ENCODE data around the gene KCTD10. TPM values are rescaled to one million over a fixed set of nuclear protein-coding genes. Genes with fewer than 3 reads are reported as not detected.
A peak's percentile ranks its signal among the peaks of the same experiment; 100 is the strongest.
"Not testable (repeated sequence)": the region's sequence is repeated elsewhere in the genome, so short reads cannot be mapped to it uniquely, and the experiment has no call there.

Gene KCTD10
- total RNA-seq, 4 donors from 2014 or later: 38.2 to 88.4 (median 63.6) TPM

DNA sequence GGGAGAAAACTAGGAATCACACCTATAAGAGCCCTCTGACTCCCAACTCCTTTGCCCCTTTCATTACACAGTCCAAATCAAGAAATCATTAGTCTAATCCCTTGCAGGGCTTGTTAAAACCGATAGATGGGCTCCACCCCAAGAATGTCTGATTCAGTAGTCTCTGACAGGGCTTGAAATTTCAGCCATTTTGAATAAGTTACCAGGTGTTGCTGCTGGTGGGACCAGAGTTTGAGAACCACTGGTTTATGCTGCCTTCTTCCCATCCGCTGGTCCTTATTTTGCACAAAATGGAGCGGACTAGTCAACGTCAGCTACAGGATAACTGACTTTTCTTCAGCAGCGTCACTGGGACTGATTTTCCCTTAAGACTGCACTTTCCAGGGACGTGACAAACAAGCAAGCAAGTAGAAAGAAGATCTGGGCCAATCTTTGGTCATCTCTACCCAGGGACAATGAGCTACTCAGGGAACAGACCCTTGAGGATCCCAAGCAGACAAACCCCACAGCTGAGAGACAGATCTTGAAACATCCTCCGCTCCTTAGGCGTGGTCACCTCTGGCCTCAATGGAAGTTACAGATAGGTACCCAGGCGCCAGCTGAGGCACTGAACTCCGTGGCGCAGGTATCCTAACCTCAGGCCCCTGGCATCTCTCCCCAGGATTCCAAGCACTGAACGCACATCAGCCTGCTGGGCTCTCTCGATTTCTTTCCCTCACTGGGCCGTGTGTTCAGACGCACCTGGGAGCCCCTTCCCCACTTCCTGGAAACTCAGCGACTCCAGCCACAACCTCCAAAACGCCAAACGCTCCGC lies 900 bp downstream of the KCTD10 start:
- TF ChIP-seq, protein P1, sequence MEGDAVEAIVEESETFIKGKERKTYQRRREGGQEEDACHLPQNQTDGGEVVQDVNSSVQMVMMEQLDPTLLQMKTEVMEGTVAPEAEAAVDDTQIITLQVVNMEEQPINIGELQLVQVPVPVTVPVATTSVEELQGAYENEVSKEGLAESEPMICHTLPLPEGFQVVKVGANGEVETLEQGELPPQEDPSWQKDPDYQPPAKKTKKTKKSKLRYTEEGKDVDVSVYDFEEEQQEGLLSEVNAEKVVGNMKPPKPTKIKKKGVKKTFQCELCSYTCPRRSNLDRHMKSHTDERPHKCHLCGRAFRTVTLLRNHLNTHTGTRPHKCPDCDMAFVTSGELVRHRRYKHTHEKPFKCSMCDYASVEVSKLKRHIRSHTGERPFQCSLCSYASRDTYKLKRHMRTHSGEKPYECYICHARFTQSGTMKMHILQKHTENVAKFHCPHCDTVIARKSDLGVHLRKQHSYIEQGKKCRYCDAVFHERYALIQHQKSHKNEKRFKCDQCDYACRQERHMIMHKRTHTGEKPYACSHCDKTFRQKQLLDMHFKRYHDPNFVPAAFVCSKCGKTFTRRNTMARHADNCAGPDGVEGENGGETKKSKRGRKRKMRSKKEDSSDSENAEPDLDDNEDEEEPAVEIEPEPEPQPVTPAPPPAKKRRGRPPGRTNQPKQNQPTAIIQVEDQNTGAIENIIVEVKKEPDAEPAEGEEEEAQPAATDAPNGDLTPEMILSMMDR (IDR thresholded peaks at IDR 0.05): no peak
- TF ChIP-seq POLR2A (IDR thresholded peaks at IDR 0.05): no peak
- H3K36me3 ChIP-seq: no peaks in the 10 kb centered on the region
- peak overlapping the region; percentile 98 for H3K27ac ChIP-seq
- no peaks in the 10 kb centered on the region for H3K9me3 ChIP-seq
- peak overlapping the region; percentile 88 to 98 for H3K4me3 ChIP-seq
- no peak for DNase-seq
- peaks cover 10 to 21% of the 10 kb centered on the region in 2 donors for H3K4me1 ChIP-seq
- no peaks in the 10 kb centered on the region for H3K27me3 ChIP-seq
- intact Hi-C loops (cut with DNase I; ENCODE audit: low total_unique reads): no loop called here

DNA sequence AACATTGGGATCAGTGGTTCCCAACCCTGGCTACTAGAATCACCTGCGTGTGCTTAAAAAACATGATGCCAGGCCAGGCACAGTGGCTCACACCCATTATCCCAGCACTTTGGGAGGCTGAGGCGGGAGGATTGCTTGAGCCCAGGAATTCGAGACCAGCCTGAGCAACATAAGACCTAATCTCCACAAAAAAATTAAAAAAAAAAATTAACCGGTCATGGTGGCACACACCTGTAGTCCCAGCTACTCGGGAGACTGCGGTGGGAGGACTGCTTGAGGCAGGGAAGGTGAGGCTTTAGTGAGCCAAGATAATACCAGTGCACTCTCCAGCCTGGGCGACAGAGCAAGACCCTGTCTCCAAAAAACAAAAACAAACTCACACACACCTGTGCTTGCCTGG lies 2.0 kb downstream of the KCTD10 start:
- intact Hi-C loops (cut with DNase I; ENCODE audit: low total_unique reads): no loop called here
- H3K4me3 ChIP-seq: no peak overlapping the region
- no peak overlapping the region for H3K27ac ChIP-seq
- TF ChIP-seq, protein P1 (IDR thresholded peaks at IDR 0.05): no peak
- no peak for TF ChIP-seq POLR2A (IDR thresholded peaks at IDR 0.05)
- H3K27me3 ChIP-seq: no peaks in the 10 kb centered on the region
- no peaks in the 10 kb centered on the region for H3K9me3 ChIP-seq
- peaks cover 10 to 21% of the 10 kb centered on the region in 2 donors for H3K4me1 ChIP-seq
- no peaks in the 10 kb centered on the region for H3K36me3 ChIP-seq
- no peak for DNase-seq

DNA sequence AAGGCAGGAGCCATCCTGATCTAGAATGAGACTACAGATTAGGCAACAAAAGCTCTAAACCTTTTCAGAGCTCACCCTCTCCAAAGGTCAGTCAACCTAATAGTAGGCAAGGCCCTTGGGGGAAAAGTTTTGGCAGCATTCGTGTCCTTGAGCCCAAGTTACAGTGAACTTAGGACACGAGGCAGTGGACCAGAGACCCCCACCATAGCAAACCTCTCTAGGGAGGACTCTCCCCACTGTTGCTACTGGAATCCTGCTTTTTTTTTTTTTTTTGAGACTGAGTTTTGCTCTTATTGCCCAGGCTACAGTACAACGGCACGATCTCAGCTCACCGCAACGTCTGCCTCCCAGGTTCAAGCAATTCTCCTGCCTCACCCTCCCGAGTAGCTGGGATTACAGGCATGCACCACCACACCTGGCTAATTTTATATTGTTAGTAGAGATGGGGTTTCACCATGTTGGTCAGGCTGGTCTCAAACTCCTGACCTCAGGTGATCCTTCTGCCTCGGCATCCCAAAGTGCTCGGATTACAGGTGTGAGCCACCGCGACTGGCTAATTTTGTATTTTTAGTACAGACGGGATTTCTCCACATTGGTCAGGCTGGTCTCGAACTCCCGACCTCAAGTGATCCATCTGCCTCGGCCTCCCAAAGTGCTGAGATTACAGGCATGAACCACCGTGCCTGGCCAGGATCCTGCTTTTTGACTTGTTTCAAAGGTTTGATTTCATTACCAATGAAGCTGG lies 3.4 kb downstream of the KCTD10 start:
- H3K4me3 ChIP-seq: not testable (repeated sequence)
- H3K27ac ChIP-seq: peak overlapping the region in 1 of 2 donors; percentile 5

DNA sequence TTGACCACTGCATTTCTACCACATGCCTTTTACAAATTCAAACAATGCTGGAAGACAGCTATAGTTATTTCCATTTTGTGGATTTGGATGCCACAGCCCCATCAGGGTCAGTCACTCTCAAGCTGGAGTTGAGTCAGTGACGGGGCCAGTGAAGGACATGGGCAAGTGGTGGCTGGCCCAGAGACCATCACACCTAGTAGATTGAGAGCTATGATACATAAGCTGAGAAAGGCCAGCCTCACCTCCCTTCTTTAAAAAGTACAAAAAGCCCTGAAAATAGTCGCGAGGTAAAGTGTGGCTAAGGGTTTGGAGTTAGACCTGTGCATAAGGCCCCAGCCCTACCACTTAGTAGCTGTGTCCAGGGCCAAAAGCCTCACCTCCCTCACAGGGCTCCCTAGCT lies 4.1 kb downstream of the KCTD10 start:
- Histone ChIP-seq H3K4me1 (peaks cover 10 to 13% of the 10 kb centered on the region in 2 donors), H3K4me3 (no peak overlapping the region)
- intact Hi-C loops (cut with DNase I; ENCODE audit: low total_unique reads): no loop called here

More for the DNA sequence above, 3.4 kb downstream of the KCTD10 start:
- H3K9me3 ChIP-seq; H3K27me3 ChIP-seq; H3K36me3 ChIP-seq; DNase-seq; intact Hi-C loops (cut with DNase I; ENCODE audit: low total_unique reads): not testable (repeated sequence)
- H3K4me1 ChIP-seq: peaks cover 10 to 13% of the 10 kb centered on the region in 2 donors

DNA sequence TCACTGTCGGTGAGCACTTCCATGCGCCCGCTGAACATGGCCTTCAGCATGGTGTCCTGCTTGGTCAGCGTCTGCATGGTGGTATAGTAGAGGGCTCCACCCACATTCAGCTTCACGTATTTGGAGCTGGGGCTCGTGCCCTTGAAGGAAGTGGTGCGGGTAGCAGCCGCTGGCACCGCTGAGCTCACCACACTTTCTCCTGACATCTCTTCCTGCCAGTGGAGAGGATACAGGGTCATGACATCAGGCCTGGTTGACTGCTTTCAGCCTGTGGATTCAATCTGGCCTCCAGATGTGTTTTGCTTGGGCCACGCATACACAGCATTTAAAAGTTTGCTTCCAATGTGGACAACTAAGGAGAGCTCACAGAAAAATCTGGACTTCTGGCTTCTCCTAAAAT lies 7.6 kb downstream of the KCTD10 start:
- Histone ChIP-seq H3K9me3 (no peaks in the 10 kb centered on the region), H3K4me1 (peaks cover 4 to 40% of the 10 kb centered on the region in 2 donors), H3K4me3 (no peak overlapping the region), H3K27me3 (no peaks in the 10 kb centered on the region), H3K36me3 (no peaks in the 10 kb centered on the region), H3K27ac (peak overlapping the region in 1 of 2 donors; percentile 97)
- TF ChIP-seq POLR2A (IDR thresholded peaks at IDR 0.05): no peak
- TF ChIP-seq, protein P1 (IDR thresholded peaks at IDR 0.05): no peak
- no peak for DNase-seq
- intact Hi-C loops (cut with DNase I; ENCODE audit: low total_unique reads): no loop called here

More for the DNA sequence above, 4.1 kb downstream of the KCTD10 start:
- H3K36me3 ChIP-seq: no peaks in the 10 kb centered on the region
- no peaks in the 10 kb centered on the region for H3K27me3 ChIP-seq
- no peak for DNase-seq
- no peaks in the 10 kb centered on the region for H3K9me3 ChIP-seq
- H3K27ac ChIP-seq: peak overlapping the region in 1 of 2 donors; percentile 5
- TF ChIP-seq POLR2A (IDR thresholded peaks at IDR 0.05): no peak
- TF ChIP-seq, protein P1 (IDR thresholded peaks at IDR 0.05): no peak

Data from uterus (tissue), 4 donors.